Trophoblast cell (in vitro differentiated cells and primary cell): ENCODE results near the gene ZSWIM6.

Experiments
- DNase-seq, 2 donors: peaks; one replicate each; pipeline ENCODE4 v3.0.0-alpha.2; 2016
- H2AFZ ChIP-seq: 2 replicates; pipeline ENCODE4 v1.6.1; 2013; ENCODE audit warnings: low read length, moderate library complexity, mild to moderate bottlenecking; ENCODE audit not compliant: insufficient read depth, poor library complexity
- H2AK5ac ChIP-seq: 2 replicates; pipeline ENCODE4 v1.6.1; 2013; ENCODE audit warnings: mild to moderate bottlenecking, low read length
- H2BK120ac ChIP-seq: 2 replicates; pipeline ENCODE4 v1.6.1; 2013; ENCODE audit warnings: low read length, mild to moderate bottlenecking, moderate library complexity; ENCODE audit not compliant: insufficient read depth, poor library complexity
- H2BK12ac ChIP-seq: 2 replicates; pipeline ENCODE4 v1.6.1; 2013; ENCODE audit warnings: mild to moderate bottlenecking, low read length, moderate library complexity
- H2BK5ac ChIP-seq: 2 replicates; pipeline ENCODE4 v1.6.1; 2013; ENCODE audit warnings: low read length, low read depth, moderate library complexity, mild to moderate bottlenecking; ENCODE audit not compliant: poor library complexity
- H3K14ac ChIP-seq: 2 replicates; pipeline ENCODE4 v1.6.1; 2013; ENCODE audit warnings: mild to moderate bottlenecking, low read length
- H3K18ac ChIP-seq: 2 replicates; pipeline ENCODE4 v1.6.1; 2013; ENCODE audit warnings: mild to moderate bottlenecking, low read length
- H3K23ac ChIP-seq: 2 replicates; pipeline ENCODE4 v1.6.1; 2013; ENCODE audit warnings: low read length
- H3K27ac ChIP-seq: 2 replicates; pipeline ENCODE4 v1.5.1; 2013; ENCODE audit warnings: low read depth, mild to moderate bottlenecking, inconsistent platforms, low read length, moderate library complexity
- H3K27me3 ChIP-seq: 2 replicates; pipeline ENCODE4 v1.6.1; 2013; ENCODE audit warnings: inconsistent platforms, mild to moderate bottlenecking, low read length, moderate library complexity; ENCODE audit not compliant: insufficient read depth
- H3K36me3 ChIP-seq, 2 experiments: 1 replicate in 1 of 2; 2 replicates in 1 of 2; pipeline ENCODE4 v1.6.1; 2013; ENCODE audit warnings: low read length in 2 of 2, mild to moderate bottlenecking in 2 of 2, moderate library complexity in 1 of 2; ENCODE audit not compliant: insufficient read depth in 2 of 2, control insufficient read depth in 1 of 2
- H3K4ac ChIP-seq: 2 replicates; pipeline ENCODE4 v1.6.1; 2013; ENCODE audit warnings: low read depth, mild to moderate bottlenecking, low read length, moderate library complexity
- H3K4me1 ChIP-seq, 2 experiments: 1 replicate in 1 of 2; 2 replicates in 1 of 2; pipeline ENCODE4 v1.6.1; 2013; ENCODE audit warnings: low read length in 2 of 2, mild to moderate bottlenecking in 2 of 2, moderate library complexity in 1 of 2; ENCODE audit not compliant: insufficient read depth in 2 of 2, control insufficient read depth in 1 of 2
- H3K4me2 ChIP-seq: 2 replicates; pipeline ENCODE4 v1.6.1; 2013; ENCODE audit warnings: inconsistent platforms, mild to moderate bottlenecking, low read length, moderate library complexity
- H3K4me3 ChIP-seq: 2 replicates; pipeline ENCODE4 v1.5.1; 2013; ENCODE audit warnings: mild to moderate bottlenecking, low read depth, low read length, inconsistent platforms
- H3K79me1 ChIP-seq: one replicate; pipeline ENCODE4 v1.6.1; 2013; ENCODE audit warnings: low read length
- H3K79me2 ChIP-seq: 2 replicates; pipeline ENCODE4 v1.6.1; 2013; ENCODE audit warnings: low read length, mild to moderate bottlenecking; ENCODE audit not compliant: control insufficient read depth, insufficient read depth, poor library complexity
- H3K9ac ChIP-seq: 2 replicates; pipeline ENCODE4 v1.6.1; 2013; ENCODE audit warnings: mild to moderate bottlenecking, low read length
- H3K9me3 ChIP-seq: 2 replicates; pipeline ENCODE4 v1.6.1; 2013; ENCODE audit warnings: low read depth, mild to moderate bottlenecking, control low read depth, inconsistent platforms, low read length; ENCODE audit not compliant: insufficient read depth
- H4K12ac ChIP-seq: 2 replicates; pipeline ENCODE4 v1.6.1; 2013; ENCODE audit warnings: low read depth, mild to moderate bottlenecking, low read length, moderate library complexity
- H4K8ac ChIP-seq: 2 replicates; pipeline ENCODE4 v1.6.1; 2013; ENCODE audit warnings: low read depth, mild to moderate bottlenecking, low read length, moderate library complexity
- H4K91ac ChIP-seq: one replicate; pipeline ENCODE4 v1.6.1; 2013; ENCODE audit warnings: low read depth, mild to moderate bottlenecking, low read length, moderate library complexity
- WGBS: extraction: QIAGEN DNeasy Blood & Tissue Kit; methylation state at CpG from one replicate; pipeline ENCODE4 v1.1.7; 2013; ENCODE audit warnings: missing lambda C conversion rate; ENCODE audit not compliant: insufficient read length, insufficient coverage; ENCODE audit errors: extremely low coverage; 5-methylcytosine and 5-hydroxymethylcytosine counted together

Gene ZSWIM6

DNA sequence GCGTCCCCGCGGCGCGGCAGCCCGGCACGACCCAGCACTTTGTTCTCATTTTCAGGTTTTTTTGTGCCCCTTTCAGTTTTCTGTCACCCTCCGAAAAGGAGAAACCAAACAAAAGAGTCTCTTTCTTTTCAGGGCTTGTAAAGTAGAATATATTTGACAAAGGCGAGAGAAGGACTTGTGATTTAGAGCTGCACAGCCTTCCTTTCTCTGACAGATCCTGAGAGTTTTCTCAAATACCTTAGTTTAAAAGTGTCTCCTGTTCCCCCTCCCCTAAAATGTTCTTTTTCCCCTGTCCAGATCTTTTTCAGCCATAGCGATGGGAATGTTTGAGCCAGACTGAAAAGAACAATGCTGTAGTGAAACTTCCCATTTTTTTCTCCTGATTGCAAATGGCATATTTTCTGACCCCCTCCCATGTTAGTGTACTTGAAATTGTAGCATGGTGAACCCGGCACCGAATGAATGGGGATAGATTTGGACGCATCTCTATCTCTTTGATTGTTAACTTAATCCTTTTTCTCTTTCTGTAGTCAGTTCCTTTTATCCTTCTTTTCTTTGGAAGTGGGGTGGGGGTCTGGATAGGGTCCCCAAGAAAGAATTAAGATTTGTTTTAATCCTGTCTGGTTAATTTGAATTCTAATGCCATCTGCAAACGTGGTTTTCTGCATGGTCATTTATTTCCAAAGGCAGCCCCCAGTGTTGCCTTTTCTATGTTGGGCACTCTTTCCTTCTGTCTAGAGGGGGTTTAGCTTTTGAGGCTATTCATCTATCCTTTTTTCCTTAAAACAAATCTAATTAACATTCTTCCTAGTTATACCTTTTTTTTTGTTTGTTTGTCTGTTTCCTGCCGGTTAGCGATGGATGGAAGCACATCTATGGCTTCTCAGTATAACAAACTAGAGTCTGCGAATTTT, 2.2 kb downstream of the ZSWIM6 start:
- Histone ChIP-seq H2BK5ac (peak overlapping the region; percentile 34), H3K4ac (no peak overlapping the region), H3K27me3 (peaks cover 10% of the 10 kb centered on the region), H4K91ac (no peak overlapping the region), H3K18ac (no peak overlapping the region), H3K23ac (no peak overlapping the region), H3K9me3 (no peaks in the 10 kb centered on the region), H2AK5ac (no peak overlapping the region), H4K8ac (no peak overlapping the region), H2AFZ (no peak overlapping the region), H3K9ac (peak overlapping the region; percentile 93), H3K79me2 (peaks cover 16% of the 10 kb centered on the region), H3K4me1 (peaks cover 3 to 7% of the 10 kb centered on the region in 2 experiments), H3K4me3 (peak overlapping the region; percentile 88), H3K27ac (no peak overlapping the region), H2BK120ac (peak overlapping the region; percentile 14), H4K12ac (no peak overlapping the region), H3K14ac (peak overlapping the region; percentile 80), H3K79me1 (peaks cover 20% of the 10 kb centered on the region), H3K4me2 (peak overlapping the region; percentile 91), H3K36me3 (no peaks in the 10 kb centered on the region), H2BK12ac (no peak overlapping the region)
- WGBS, result no CpG with 5 or more reads among the region's 17 CpGs
- no peak for DNase-seq

DNA sequence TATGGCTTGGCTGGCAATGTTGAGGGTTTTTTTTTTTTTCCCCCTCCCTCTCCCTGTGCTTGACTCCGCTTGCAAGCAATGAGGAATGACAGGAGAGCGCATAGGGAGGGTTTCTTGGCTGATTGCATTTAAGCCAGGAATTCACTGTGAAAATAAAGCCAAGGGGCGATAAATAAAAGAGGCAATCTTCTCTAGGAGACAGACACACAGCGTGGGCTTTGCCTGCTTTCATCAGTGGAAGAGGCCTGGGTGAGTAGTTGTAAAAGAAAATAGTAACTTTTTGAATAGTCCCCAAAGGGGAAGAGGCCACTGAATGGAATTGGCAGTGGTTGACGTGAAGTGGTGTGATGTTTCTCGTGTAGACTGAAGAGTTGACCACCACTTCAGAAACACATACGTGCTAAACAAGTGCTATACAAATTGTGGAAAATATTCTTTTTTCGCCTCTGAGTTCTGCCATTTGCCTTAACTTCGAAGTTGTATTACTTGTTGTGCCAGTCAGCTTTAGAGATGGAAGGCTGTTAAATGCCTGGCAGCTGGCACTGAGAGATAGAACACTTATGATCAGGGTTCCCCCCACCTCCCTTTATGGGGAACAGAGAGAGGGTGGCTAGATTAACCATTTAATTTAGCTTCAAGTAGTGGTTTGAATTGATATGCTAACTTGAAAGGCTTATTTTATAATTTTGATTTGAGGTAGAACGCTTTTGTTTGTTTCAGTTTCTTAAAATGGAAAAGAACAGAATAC, 3.0 kb downstream of the ZSWIM6 start:
- Histone ChIP-seq H3K79me1 (peaks cover 20% of the 10 kb centered on the region), H2AFZ (no peak overlapping the region), H2AK5ac (no peak overlapping the region), H3K27ac (no peak overlapping the region), H3K9me3 (no peaks in the 10 kb centered on the region), H3K14ac (no peak overlapping the region), H3K4me2 (peak overlapping the region; percentile 91), H3K4me1 (peaks cover 3% of the 10 kb centered on the region in 2 experiments), H2BK12ac (no peak overlapping the region), H4K91ac (no peak overlapping the region), H3K4ac (peak overlapping the region; percentile 35), H3K23ac (no peak overlapping the region), H3K36me3 (no peaks in the 10 kb centered on the region), H4K8ac (no peak overlapping the region), H3K9ac (no peak overlapping the region), H3K18ac (no peak overlapping the region), H4K12ac (no peak overlapping the region), H2BK5ac (no peak overlapping the region), H3K27me3 (peaks cover 3% of the 10 kb centered on the region), H2BK120ac (no peak overlapping the region), H3K79me2 (peaks cover 16% of the 10 kb centered on the region), H3K4me3 (no peak overlapping the region)
- no peak for DNase-seq
- WGBS, result no CpG with 5 or more reads among the region's 10 CpGs

DNA sequence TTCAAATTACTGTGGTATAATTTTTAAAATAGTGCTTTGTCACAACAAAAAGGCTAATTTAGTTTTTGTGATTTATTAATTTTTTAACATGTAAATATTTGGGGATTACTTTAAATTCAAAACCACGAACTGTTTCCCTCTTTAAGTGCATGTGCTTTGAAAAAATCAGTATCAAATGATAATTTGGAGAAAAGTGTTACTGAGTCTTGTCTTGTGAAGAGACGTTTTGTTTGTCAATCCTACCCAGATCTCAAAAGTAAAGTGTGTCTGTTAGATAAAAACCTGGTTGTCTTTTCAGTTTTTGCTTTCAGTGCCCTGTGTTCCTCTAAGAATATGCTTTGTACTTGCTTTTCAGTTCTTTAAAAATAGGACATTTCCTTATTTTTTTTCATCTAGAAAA, 7.7 kb downstream of the ZSWIM6 start:
- Histone ChIP-seq H3K9ac (no peak overlapping the region), H3K27me3 (no peaks in the 10 kb centered on the region), H4K91ac (no peak overlapping the region), H4K8ac (no peak overlapping the region), H2BK12ac (no peak overlapping the region), H3K4me2 (no peak overlapping the region), H2AFZ (no peak overlapping the region), H3K18ac (no peak overlapping the region), H3K27ac (no peak overlapping the region), H3K36me3 (peaks cover 0 to 1% of the 10 kb centered on the region in 2 experiments), H2BK5ac (no peak overlapping the region), H3K4ac (no peak overlapping the region), H3K4me3 (no peak overlapping the region), H3K14ac (no peak overlapping the region), H2AK5ac (no peak overlapping the region), H2BK120ac (no peak overlapping the region), H3K23ac (no peak overlapping the region), H3K79me1 (no peaks in the 10 kb centered on the region), H3K9me3 (no peaks in the 10 kb centered on the region), H3K79me2 (peaks cover 1% of the 10 kb centered on the region), H3K4me1 (peaks cover 3% of the 10 kb centered on the region in 2 experiments), H4K12ac (no peak overlapping the region)
- DNase-seq, result no peak
- no CpG with 5 or more reads among the region's 2 CpGs for WGBS

DNA sequence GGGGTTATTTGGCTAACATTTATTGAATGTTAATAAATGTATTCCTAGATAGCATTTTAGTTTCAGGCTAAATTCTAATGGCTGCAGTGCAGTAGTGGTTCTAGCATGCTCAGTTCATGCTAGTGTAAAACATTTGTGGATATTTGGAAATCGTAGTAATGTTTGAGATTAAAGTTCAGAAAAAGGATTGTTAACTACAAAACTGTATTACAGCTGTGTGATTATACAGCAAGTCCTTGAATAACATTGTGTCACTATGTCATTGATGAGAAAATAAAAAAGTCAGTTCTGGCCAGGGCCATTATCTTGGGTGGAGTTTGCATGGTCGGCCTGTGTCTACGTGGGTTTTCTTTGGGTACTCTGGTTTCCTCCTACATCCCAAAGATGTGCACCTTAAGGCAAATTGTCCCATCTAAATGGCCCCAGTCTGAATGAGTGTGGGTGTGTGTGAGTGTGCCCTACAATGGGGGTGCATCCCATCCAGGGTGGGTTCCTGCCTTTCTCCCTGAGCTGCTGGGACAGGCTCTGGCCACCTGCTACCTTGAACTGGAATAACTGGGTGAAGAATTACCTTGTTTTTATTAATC, 8.8 kb downstream of the ZSWIM6 start:
- Histone ChIP-seq H2BK12ac (no peak overlapping the region), H3K36me3 (peaks cover 0 to 1% of the 10 kb centered on the region in 2 experiments), H3K27me3 (no peaks in the 10 kb centered on the region), H3K4me2 (no peak overlapping the region), H3K23ac (no peak overlapping the region), H3K9me3 (no peaks in the 10 kb centered on the region), H3K79me2 (peaks cover 1% of the 10 kb centered on the region), H4K91ac (no peak overlapping the region), H3K14ac (no peak overlapping the region), H4K12ac (no peak overlapping the region), H3K18ac (no peak overlapping the region), H3K27ac (no peak overlapping the region), H3K4me3 (no peak overlapping the region), H4K8ac (no peak overlapping the region), H2BK5ac (no peak overlapping the region), H2AK5ac (no peak overlapping the region), H2BK120ac (no peak overlapping the region), H3K9ac (no peak overlapping the region), H3K4ac (no peak overlapping the region), H3K4me1 (no peaks in the 10 kb centered on the region), H3K79me1 (no peaks in the 10 kb centered on the region), H2AFZ (no peak overlapping the region)
- WGBS, result 100% methylated on average over 1 of the region's 3 CpGs
- no peak for DNase-seq
